Measurements from ENCODE around the gene FBLN1. TPM values are rescaled to one million over a fixed set of nuclear protein-coding genes. Genes with fewer than 3 reads are reported as not detected.

FBLN1 gene
- total and polyA plus RNA-seq, 11 donors: 22.4 to 239 (median 44.7) TPM

DNA sequence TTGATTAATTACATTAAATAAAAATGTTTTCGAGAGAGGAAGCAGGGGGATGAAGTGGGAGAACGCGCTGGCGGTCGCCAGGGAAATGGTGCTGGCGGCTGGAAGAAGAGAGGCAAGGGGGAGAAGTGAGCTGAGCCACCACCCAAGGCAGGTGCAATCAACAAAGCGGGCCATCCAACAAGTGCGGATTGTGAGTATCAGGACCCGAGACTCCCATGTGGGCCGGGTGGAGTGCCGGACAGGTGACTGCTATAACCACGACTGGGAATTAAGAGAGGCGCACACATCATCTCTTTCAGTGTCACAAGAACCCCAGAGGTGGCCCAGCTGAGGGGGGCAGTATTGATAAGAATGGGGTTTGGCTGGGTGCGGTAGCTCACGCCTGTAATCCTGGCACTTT lies 127.8 kb downstream of the FBLN1 start:
- TF ChIP-seq, protein P1, sequence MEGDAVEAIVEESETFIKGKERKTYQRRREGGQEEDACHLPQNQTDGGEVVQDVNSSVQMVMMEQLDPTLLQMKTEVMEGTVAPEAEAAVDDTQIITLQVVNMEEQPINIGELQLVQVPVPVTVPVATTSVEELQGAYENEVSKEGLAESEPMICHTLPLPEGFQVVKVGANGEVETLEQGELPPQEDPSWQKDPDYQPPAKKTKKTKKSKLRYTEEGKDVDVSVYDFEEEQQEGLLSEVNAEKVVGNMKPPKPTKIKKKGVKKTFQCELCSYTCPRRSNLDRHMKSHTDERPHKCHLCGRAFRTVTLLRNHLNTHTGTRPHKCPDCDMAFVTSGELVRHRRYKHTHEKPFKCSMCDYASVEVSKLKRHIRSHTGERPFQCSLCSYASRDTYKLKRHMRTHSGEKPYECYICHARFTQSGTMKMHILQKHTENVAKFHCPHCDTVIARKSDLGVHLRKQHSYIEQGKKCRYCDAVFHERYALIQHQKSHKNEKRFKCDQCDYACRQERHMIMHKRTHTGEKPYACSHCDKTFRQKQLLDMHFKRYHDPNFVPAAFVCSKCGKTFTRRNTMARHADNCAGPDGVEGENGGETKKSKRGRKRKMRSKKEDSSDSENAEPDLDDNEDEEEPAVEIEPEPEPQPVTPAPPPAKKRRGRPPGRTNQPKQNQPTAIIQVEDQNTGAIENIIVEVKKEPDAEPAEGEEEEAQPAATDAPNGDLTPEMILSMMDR (IDR thresholded peaks at IDR 0.05): no peak
- no peak for TF ChIP-seq POLR2A (IDR thresholded peaks at IDR 0.05)
- peaks cover 0 to 4% (median 0%) of the 10 kb centered on the region in 12 donors for H3K4me1 ChIP-seq
- no peak overlapping the region for H3K27ac ChIP-seq
- H3K4me3 ChIP-seq: no peak overlapping the region
- H3K27me3 ChIP-seq: peaks cover 0 to 66% (median 6%) of the 10 kb centered on the region in 9 donors
- no peak for DNase-seq
- H3K9me3 ChIP-seq: no peaks in the 10 kb centered on the region
- 92 to 96% (median 93%) methylated on average over 15 of the region's 15 CpGs for WGBS, 4 donors
- intact Hi-C loops (cut with DNase I): no loop called here
- no peak for ATAC-seq
- no peaks in the 10 kb centered on the region for H3K36me3 ChIP-seq

DNA sequence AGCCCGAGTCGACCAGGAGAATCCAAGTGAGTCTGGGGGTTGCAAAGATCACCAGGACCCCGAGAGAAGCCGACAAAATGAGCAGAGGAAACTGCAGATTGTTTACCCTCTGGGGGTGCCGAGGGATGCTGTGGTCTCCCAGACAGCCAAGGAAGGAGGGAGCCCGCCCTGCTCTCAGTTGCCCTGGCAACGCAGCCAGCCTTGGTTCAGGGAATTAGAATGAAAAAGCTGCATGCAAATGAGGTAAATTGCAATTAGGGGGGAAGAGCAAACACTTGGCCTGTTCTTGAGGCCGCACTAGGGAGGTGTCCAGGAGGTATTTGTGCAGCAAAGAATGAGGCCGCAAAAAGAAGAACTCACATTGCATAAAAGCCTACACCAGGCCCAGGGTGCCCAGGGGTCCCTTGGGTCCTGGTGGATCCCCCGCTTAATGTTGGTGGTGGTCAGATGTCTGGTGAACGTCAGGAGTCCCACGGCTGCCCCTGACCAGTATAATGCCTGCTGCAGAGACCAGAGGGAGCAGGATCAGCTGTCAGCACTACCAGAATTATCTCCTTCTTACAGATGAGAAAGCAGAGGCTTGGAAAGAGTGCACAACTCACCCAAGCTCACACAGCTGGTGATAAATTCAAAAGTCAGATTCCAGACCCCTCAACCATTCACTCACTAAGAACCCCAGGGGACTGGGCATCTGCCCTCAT lies 128.6 kb downstream of the FBLN1 start:
- WGBS, 4 donors: 54 to 66% (median 57%) methylated on average over 12 of the region's 12 CpGs
- Histone ChIP-seq H3K27me3 (peaks cover 0 to 61% (median 6%) of the 10 kb centered on the region in 9 donors), H3K9me3 (no peaks in the 10 kb centered on the region), H3K27ac (no peak overlapping the region), H3K4me1 (peaks cover 0 to 4% (median 0%) of the 10 kb centered on the region in 12 donors), H3K36me3 (no peaks in the 10 kb centered on the region), H3K4me3 (no peak overlapping the region)
- ATAC-seq (no peak), DNase-seq (no peak)
- intact Hi-C loops (cut with DNase I): no loop called here
- no peak for TF ChIP-seq POLR2A (IDR thresholded peaks at IDR 0.05)
- TF ChIP-seq, protein P1 (IDR thresholded peaks at IDR 0.05): no peak

GRCh38 chr22:45631841-45632238 lies 129.2 kb downstream of the FBLN1 start:
- intact Hi-C loops (cut with DNase I): no loop called here
- 84 to 89% (median 87%) methylated on average over 7 of the region's 7 CpGs for WGBS, 4 donors
- no peak for ATAC-seq

More at GRCh38 chr22:45631841-45632238, 129.2 kb downstream of the FBLN1 start:
- peaks cover 0 to 56% (median 6%) of the 10 kb centered on the region in 9 donors for H3K27me3 ChIP-seq
- H3K27ac ChIP-seq: no peak overlapping the region
- H3K4me3 ChIP-seq: no peak overlapping the region
- DNase-seq: no peak
- H3K36me3 ChIP-seq: no peaks in the 10 kb centered on the region
- H3K9me3 ChIP-seq: no peaks in the 10 kb centered on the region
- H3K4me1 ChIP-seq: peaks cover 0 to 4% (median 0%) of the 10 kb centered on the region in 12 donors
- TF ChIP-seq POLR2A (IDR thresholded peaks at IDR 0.05): no peak
- TF ChIP-seq, protein P1 (IDR thresholded peaks at IDR 0.05): no peak
